Endothelial cell of hepatic sinusoid (primary cell): ENCODE results near the gene CILP2.

Source experiments
- in situ Hi-C: cut with HindIII; loops from 2 replicates; pipeline ENCODE4 v1.10.0; 2017; ENCODE audit warnings: low sequenced_read_pairs

Gene CILP2

GRCh38 chr19:19540715-19541515, 2.9 kb downstream of the CILP2 start:
- in situ Hi-C loops, result no loop called here

GRCh38 chr19:19541616-19542015, 3.6 kb downstream of the CILP2 start:
- in situ Hi-C loops, result no loop called here

- in situ Hi-C loops, result no loop called here
Measured at GRCh38 chr19:19542507-19542906, 4.4 kb downstream of the CILP2 start.

- in situ Hi-C loops, result no loop called here
Measured at GRCh38 chr19:19543101-19543500, 5.0 kb downstream of the CILP2 start.

- in situ Hi-C loops, result no loop called here
Measured at GRCh38 chr19:19543640-19544039, 5.6 kb downstream of the CILP2 start.

- in situ Hi-C loops, result no loop called here
Measured at GRCh38 chr19:19544257-19544953, 6.3 kb downstream of the CILP2 start.

DNA sequence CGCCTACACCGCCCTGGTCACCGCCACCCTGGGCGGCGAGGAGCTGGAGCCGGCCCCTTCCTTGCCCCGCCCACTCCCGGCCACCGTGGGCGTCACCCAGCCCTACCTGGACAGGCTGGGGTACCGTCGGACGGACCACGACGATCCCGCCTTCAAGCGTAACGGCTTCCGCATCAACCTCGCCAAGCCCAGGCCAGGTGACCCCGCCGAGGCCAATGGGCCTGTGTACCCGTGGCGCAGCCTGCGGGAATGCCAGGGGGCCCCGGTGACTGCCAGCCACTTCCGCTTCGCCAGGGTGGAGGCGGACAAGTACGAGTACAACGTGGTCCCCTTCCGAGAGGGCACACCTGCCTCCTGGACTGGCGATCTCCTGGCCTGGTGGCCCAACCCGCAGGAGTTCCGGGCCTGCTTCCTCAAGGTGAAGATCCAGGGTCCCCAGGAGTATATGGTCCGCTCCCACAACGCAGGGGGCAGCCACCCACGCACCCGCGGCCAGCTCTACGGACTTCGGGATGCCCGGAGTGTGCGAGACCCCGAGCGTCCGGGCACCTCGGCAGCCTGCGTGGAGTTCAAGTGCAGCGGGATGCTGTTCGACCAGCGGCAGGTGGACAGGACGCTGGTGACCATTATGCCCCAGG, 7.0 kb downstream of the CILP2 start:
- in situ Hi-C loops, result no loop called here

DNA sequence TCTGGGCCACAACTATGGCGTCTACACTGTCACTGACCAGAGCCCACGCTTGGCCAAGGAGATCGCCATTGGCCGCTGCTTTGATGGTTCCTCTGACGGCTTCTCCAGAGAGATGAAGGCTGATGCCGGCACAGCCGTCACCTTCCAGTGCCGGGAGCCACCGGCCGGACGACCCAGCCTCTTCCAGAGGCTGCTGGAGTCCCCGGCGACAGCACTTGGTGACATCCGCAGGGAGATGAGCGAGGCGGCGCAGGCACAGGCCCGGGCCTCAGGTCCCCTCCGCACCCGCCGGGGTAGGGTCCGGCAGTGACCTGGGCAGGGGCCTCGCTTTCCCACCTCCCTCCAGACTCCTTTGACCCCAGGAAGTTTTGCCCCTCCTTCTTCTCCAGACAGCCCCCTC, 7.6 kb downstream of the CILP2 start:
- in situ Hi-C loops, result no loop called here

DNA sequence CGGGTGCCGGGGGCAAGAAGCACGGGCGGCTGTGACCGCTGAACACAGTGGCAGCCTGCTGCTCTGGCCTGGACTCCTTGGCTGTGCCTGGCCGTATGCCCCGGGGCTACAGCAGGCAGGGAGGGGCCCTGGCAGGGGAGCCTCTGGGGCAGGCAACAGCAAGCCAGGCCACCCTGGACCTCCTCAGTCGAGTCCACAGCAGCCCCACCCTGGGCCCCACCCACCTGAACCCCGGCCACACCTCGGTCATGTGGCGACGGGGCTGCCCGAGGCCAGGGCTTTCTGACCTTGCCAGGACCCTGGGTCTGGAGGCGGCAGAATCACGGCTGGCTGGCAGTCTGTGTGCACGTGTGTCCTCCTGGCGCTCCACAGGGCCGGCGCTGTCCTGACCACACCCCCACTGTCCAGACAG, 8.7 kb downstream of the CILP2 start:
- in situ Hi-C loops, result no loop called here

DNA sequence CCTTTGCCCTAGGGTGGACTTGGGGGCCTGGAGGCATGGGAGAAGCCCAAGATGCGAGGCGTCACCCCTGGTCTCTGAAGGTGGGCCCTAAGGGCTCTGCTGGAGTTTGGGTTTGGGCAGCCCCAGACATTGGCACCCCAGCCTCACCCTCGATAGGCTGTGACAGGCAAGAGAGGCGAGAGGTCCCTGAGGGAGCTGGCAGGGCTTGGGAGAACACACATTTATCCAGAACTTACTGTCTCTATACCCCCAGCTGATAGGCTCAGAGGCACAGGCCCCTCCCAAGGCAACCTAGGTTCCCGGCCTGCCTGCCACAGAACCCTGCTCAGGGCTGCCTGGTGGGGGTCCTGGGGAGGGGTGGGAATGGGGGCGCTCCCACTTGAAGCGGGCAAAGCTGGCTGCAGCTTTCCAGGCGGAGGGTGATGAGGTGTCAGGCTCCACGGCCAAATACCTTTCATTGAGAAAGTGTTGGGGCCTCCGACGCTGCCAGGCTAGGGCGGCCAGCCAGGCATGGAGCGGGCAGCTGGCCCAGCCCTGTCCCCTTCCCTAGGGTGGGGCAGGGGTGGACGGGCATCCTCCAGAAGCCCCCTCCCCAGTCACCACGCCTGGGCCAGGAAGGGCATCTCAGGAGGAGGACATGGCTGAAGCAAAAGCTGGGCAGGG, 9.7 kb downstream of the CILP2 start:
- in situ Hi-C loops, result no loop called here

GRCh38 chr19:19548915-19549759, 11.1 kb downstream of the CILP2 start:
- in situ Hi-C loops, result no loop called here

- in situ Hi-C loops, result no loop called here
Measured at GRCh38 chr19:19549804-19550464, 11.9 kb downstream of the CILP2 start.

DNA sequence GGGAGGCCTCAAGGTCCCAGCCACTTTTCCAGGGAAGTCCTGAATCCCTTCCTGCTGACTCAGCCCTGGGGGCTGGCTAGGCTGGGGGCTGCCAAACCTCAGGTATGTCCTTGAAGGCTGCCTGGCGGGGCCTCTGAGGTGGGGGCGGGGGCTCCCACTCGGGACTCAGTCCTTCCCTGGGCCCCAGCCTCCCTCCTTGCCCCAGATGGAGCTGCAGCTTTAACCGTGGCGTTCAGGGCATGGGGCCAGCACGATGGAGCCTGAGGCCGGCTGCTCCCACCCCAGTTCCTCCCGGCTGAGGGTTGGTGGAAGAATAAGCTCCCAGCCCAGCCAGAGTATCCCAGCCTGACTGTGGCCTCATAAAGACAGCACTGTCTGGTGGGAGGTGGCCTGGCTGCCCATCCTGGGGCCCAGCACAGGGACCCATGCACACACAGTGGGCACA, 12.4 kb downstream of the CILP2 start:
- in situ Hi-C loops, result no loop called here

DNA sequence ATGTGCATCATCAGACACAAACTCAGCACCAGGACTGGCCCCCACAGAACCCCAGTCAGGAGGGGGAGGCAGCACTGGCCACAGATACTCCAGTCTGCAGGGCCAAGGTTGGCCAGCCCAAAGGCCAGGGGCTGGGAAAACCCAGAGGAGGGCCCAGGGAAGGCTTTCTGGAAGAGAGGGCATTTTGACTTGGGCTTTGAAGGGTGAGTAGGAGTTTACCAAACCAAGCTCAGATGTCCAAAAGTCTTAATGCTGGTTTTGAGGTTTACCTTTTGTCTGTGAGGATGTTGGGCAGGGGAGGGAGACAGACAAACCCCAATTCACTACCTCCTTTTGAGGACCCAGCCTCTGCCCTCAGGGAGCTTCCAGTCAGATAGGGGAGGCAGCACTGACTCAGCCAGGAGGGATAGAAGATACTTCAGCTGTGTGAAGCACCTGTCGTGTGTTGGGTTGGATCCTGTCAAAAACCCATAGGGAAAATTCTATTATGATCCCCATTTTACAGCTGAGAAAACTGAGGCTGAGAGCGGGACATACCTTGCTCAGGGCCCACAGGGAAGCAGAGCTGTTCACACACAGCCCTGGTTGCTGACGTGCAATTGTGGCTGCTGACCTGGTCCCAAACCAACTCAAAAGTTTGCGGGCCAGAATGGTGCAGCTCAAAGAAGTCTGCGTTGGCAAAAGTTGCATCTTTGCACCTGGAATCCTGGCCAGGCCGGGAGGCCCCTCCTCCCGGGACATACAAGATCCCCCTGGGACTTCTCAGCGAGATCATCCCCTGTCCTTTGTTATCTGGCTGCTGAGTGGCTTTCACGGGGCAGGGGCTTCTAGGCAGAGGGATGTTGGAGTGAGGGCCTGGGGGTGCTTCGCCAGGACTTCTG, 13.1 kb downstream of the CILP2 start:
- in situ Hi-C loops, result no loop called here

GRCh38 chr19:19551853-19552192, 13.8 kb downstream of the CILP2 start:
- in situ Hi-C loops, result no loop called here

- in situ Hi-C loops, result no loop called here
Measured at GRCh38 chr19:19552798-19553197, 14.7 kb downstream of the CILP2 start.

DNA sequence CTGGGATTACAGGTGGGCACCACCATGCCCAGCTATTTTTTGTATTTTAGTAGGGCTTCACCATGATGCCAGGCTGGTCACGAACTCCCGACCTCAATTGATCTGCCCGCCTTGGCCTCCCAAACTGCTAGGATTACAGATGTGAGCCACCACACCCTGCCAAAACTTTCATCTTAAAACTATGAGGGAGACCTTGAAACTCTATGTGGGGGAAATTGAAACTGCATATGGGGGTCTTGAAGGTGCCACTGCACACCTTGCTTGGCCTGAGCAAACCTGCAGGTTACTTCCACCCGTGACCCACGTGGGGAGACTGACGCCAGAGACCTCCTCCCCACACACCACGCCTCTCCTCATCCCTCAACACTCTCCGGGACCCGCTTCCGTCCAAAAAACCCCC, 15.6 kb downstream of the CILP2 start:
- in situ Hi-C loops, result no loop called here

- in situ Hi-C loops, result no loop called here
Measured at GRCh38 chr19:19554074-19555023, 16.3 kb downstream of the CILP2 start.
